Thyroid gland (tissue), 4 donors: ENCODE results near the gene ACAN. TPM values are rescaled to one million over a fixed set of nuclear protein-coding genes. Genes with fewer than 3 reads are reported as not detected.
"Not testable (repeated sequence)": the region's sequence is repeated elsewhere in the genome, so short reads cannot be mapped to it uniquely, and the experiment has no call there.

ENCODE experiments used
- DNase-seq, 2 donors: peaks; one replicate each; pipeline ENCODE4 v3.0.0-alpha.2; 2019
- H3K27ac ChIP-seq, 3 donors: fragments of 200-600 bp; sonication (generic); 1 replicate in 2 of 3; 2 replicates in 1 of 3; pipeline ENCODE4 v1.5.1; 2016 to 2019; ENCODE audit warnings: mild to moderate bottlenecking in 1 of 3, moderate library complexity in 1 of 3
- H3K27me3 ChIP-seq: fragments of 200-600 bp; sonication (generic); one replicate; pipeline ENCODE4 v1.5.1; 2019
- H3K36me3 ChIP-seq, 2 donors: fragments of 200-600 bp; sonication (generic); one replicate each; pipeline ENCODE4 v1.5.1; 2016 to 2019
- H3K4me1 ChIP-seq, 2 donors: fragments of 200-600 bp; sonication (generic); one replicate each; pipeline ENCODE4 v1.5.1; 2017 to 2019
- H3K4me3 ChIP-seq, 3 donors: fragments of 200-600 bp; sonication (generic); replicated peaks in 1 of 3; 1 replicate in 2 of 3; 2 replicates in 1 of 3; pipeline ENCODE4 v1.5.1; 2016; ENCODE audit warnings: mild to moderate bottlenecking in 1 of 3
- H3K9me3 ChIP-seq: fragments of 200-600 bp; sonication (generic); one replicate; pipeline ENCODE4 v1.5.1; 2017
- CTCF ChIP-seq, 6 experiments: fragments of 200-600 bp in 3 of 6; fragments of 450-650 bp in 3 of 6; sonication (generic) in 3 of 6; IDR thresholded peaks; one replicate each; pipeline ENCODE4 v1.5.1; 2016 to 2019; ENCODE audit warnings: antibody characterized with exemption in 6 of 6, mild to moderate bottlenecking in 2 of 6, inconsistent platforms in 1 of 6, moderate library complexity in 1 of 6
- POLR2A ChIP-seq, 2 donors: fragments of 450-650 bp; IDR thresholded peaks; one replicate each; pipeline ENCODE4 v1.6.1; 2017; ENCODE audit warnings: antibody characterized with exemption in 2 of 2, mild to moderate bottlenecking in 2 of 2, moderate library complexity in 1 of 2
- WGBS, 2 donors: methylation state at CpG; one replicate each; pipeline ENCODE4 v1.1.5; 2017; 5-methylcytosine and 5-hydroxymethylcytosine counted together
- intact Hi-C: fragments of 100-400 bp; cut with DNase I; formaldehyde crosslinking; loops from one replicate; pipeline ENCODE4 v1.15.1; 2023
- total RNA-seq, 4 donors: library from RNA; depleted of rRNA; stranded (reverse); fragments of >200 nt; gene quantifications; one replicate each; pipeline ENCODE4 v1.2.3, GENCODE V29; 2016

ACAN gene
- total RNA-seq, 4 donors from 2014 or later: 0.13 to 0.73 (median 0.25) TPM; not detected in 1

- WGBS, 2 donors: 90 to 91% methylated on average over 5 of the region's 5 CpGs
- Histone ChIP-seq H3K9me3 (no peaks in the 10 kb centered on the region), H3K4me3 (no peak overlapping the region), H3K4me1 (no peaks in the 10 kb centered on the region), H3K36me3 (no peaks in the 10 kb centered on the region), H3K27ac (no peak overlapping the region), H3K27me3 (no peaks in the 10 kb centered on the region)
- TF ChIP-seq CTCF (IDR thresholded peaks at IDR 0.05): no peak
- TF ChIP-seq POLR2A (IDR thresholded peaks at IDR 0.05): no peak
- no peak for DNase-seq
- intact Hi-C loops: no loop called here
Observed at GRCh38 chr15:88917760-88918159, 114.5 kb downstream of the ACAN start.

DNA sequence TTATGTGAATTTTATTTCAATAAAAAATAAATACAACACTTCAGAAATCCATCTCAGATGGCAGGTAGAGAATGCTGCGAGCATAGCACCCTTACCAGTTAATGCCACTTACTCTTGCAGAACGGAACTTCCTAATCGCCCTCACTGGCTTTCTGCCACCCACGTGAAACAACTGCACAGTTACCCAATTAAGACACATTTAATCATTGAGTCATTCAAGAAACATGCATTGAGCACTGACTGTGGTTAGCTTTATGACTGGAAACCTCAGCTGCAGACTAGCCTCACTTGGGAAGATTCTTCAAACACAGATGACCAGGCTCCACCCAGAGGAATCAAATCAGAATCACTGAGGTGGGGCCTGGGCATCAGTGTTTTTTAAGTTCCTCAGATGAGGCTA lies 115.5 kb downstream of the ACAN start:
- Histone ChIP-seq H3K4me1 (no peaks in the 10 kb centered on the region), H3K36me3 (no peaks in the 10 kb centered on the region), H3K4me3 (no peak overlapping the region), H3K9me3 (no peaks in the 10 kb centered on the region), H3K27ac (no peak overlapping the region), H3K27me3 (no peaks in the 10 kb centered on the region)
- peak in 1 of 2 donors; percentile 18 for DNase-seq
- WGBS, 2 donors: 48 to 53% methylated on average over 4 of the region's 4 CpGs
- TF ChIP-seq POLR2A (IDR thresholded peaks at IDR 0.05) (no peak), CTCF (IDR thresholded peaks at IDR 0.05) (no peak)
- intact Hi-C loops: no loop called here

DNA sequence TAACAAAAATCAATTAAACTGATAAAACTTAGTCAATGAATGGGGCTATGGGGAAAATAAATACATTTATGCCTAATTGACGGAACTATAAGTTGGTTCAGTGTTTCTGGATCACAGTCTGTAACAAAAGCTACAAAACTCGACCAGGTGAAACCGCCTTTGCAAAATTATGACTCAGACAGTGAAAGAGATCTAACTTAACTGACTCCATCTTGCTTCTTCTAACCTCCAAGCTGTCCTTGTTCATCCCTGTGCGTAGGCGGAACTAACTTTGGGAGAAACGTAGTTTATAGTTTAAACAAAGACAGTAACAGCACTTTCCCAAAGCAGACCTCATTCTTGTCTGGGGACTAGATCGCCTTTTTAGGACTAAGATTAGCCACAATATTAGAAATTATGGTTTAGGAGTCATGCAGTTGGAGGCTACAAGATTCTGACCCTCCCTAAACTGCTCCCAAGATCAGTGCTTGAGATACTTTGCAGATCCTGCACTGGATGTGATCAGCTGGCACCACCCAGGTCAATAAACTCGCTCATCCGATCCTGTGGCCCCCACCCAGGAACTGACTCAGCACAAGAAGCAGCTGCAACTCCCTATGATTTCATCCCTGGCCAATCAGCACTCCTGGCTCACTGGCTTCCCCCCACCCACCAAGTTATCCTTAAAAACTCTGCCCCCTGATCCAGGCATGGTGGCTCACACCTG lies 117.1 kb downstream of the ACAN start:
- intact Hi-C loops: no loop called here
- DNase-seq: no peak
- no peak for TF ChIP-seq POLR2A (IDR thresholded peaks at IDR 0.05)
- TF ChIP-seq CTCF (IDR thresholded peaks at IDR 0.05): no peak
- Histone ChIP-seq H3K4me1 (no peaks in the 10 kb centered on the region), H3K36me3 (no peaks in the 10 kb centered on the region), H3K9me3 (no peaks in the 10 kb centered on the region), H3K27me3 (no peaks in the 10 kb centered on the region), H3K27ac (no peak overlapping the region), H3K4me3 (no peak overlapping the region)
- WGBS, 2 donors: 76 to 81% methylated on average over 9 of the region's 9 CpGs

- H3K9me3 ChIP-seq, H3K4me3 ChIP-seq, intact Hi-C loops, H3K4me1 ChIP-seq, H3K36me3 ChIP-seq, H3K27ac ChIP-seq, DNase-seq, H3K27me3 ChIP-seq: not testable (repeated sequence)
- 89 to 92% methylated on average over 12 of the region's 12 CpGs for WGBS, 2 donors
Observed at GRCh38 chr15:88920892-88921435, 117.7 kb downstream of the ACAN start.

Other genes starting within 250 kb of the ACAN start
- gene AEN, start 182.1 kb upstream of the ACAN start, total RNA-seq: 10 to 100 TPM; 21.6 to 32.8 (median 27.3) TPM
- 10 to 100 TPM; 14.3 to 47.8 (median 35.1) TPM for gene ISG20, start 164.4 kb upstream of the ACAN start, total RNA-seq
- 10 to 100 TPM in 1 of 4 donors, 1 to 10 TPM in 3; 3.6 to 14.0 (median 5.8) TPM for gene HAPLN3, start 92.1 kb downstream of the ACAN start, total RNA-seq
- gene MFGE8, start 109.9 kb downstream of the ACAN start, total RNA-seq: 100 to 1,000 TPM in 2 of 4 donors, 10 to 100 TPM in 2; 94.8 to 161 (median 101) TPM